Measurements from ENCODE around the gene TIGD3.

TIGD3 gene

GRCh38 chr11:65390996-65391395, 36.4 kb downstream of the TIGD3 start:
- no peak for DNase-seq

- DNase-seq: no peak
Measured at GRCh38 chr11:65392186-65392829, 37.8 kb downstream of the TIGD3 start.

- no peak for DNase-seq
Measured at GRCh38 chr11:65392899-65393298, 38.3 kb downstream of the TIGD3 start.

GRCh38 chr11:65393513-65394079, 39.0 kb downstream of the TIGD3 start:
- DNase-seq: no peak

GRCh38 chr11:65394125-65394536, 39.6 kb downstream of the TIGD3 start:
- DNase-seq: no peak

GRCh38 chr11:65395961-65396530, 41.5 kb downstream of the TIGD3 start:
- no peak for DNase-seq

GRCh38 chr11:65396769-65397745, 42.5 kb downstream of the TIGD3 start:
- no peak for DNase-seq

- DNase-seq: no peak
Measured at GRCh38 chr11:65398362-65398910, 43.9 kb downstream of the TIGD3 start.

- no peak for DNase-seq
Measured at GRCh38 chr11:65399249-65399648, 44.7 kb downstream of the TIGD3 start.

- DNase-seq: no peak
Measured at GRCh38 chr11:65399845-65400244, 45.3 kb downstream of the TIGD3 start.

- DNase-seq: no peak
Measured at GRCh38 chr11:65400307-65401072, 45.9 kb downstream of the TIGD3 start.

GRCh38 chr11:65401073-65401802, 46.7 kb downstream of the TIGD3 start:
- DNase-seq: no peak

GRCh38 chr11:65401803-65402248, 47.3 kb downstream of the TIGD3 start:
- no peak for DNase-seq

GRCh38 chr11:65402790-65403189, 48.2 kb downstream of the TIGD3 start:
- DNase-seq: no peak

GRCh38 chr11:65403607-65404121, 49.1 kb downstream of the TIGD3 start:
- DNase-seq: no peak

- no peak for DNase-seq
Measured at GRCh38 chr11:65404210-65404609, 49.7 kb downstream of the TIGD3 start.

GRCh38 chr11:65404638-65405339, 50.2 kb downstream of the TIGD3 start:
- no peak for DNase-seq
